Stimulated activated naive B cell treated with anti-CD40 and anti-IgM and Interleukin-4, amounts not matched to agents 10 μg/mL and 1 μg/mL and 100 μg/mL, for 72 hours (primary cell): ENCODE measurements around the gene ADAMTS12.
A peak's percentile ranks its signal among the peaks of the same experiment; 100 is the strongest.

ENCODE experiments used
- ATAC-seq, 2 donors: fragments of 150-1000 bp; cut with Tn5 transposase; replicated peaks; 2 replicates each; pipeline ENCODE4 v1.10.0; 2021; ENCODE audit warnings: moderate library complexity in 1 of 2
- DNase-seq: peaks from one replicate; pipeline ENCODE4 v3.0.0; 2021
- H3K27ac Mint-ChIP-seq: one replicate; pipeline ENCODE4 v1.8.0; 2022; ENCODE audit warnings: mild to moderate bottlenecking, mixed read lengths
- H3K27me3 Mint-ChIP-seq, 2 donors: one replicate each; pipeline ENCODE4 v1.8.0; 2022; ENCODE audit warnings: mixed read lengths in 2 of 2
- H3K36me3 Mint-ChIP-seq, 2 donors: one replicate each; pipeline ENCODE4 v1.8.0; 2022; ENCODE audit warnings: mixed read lengths in 2 of 2, mild to moderate bottlenecking in 1 of 2
- H3K4me1 Mint-ChIP-seq, 2 donors: one replicate each; pipeline ENCODE4 v1.8.0; 2022; ENCODE audit warnings: mixed read lengths in 2 of 2, mild to moderate bottlenecking in 1 of 2
- H3K4me3 Mint-ChIP-seq, 2 donors: one replicate each; pipeline ENCODE4 v1.8.0; 2022; ENCODE audit warnings: mild to moderate bottlenecking in 2 of 2, mixed read lengths in 2 of 2, moderate library complexity in 1 of 2
- H3K9me3 Mint-ChIP-seq, 2 donors: one replicate each; pipeline ENCODE4 v1.8.0; 2022; ENCODE audit warnings: mixed read lengths in 2 of 2, mild to moderate bottlenecking in 1 of 2

The ADAMTS12 gene

GRCh38 chr5:33850100-33850594, 41.6 kb downstream of the ADAMTS12 start:
- Mint-ChIP-seq H3K27ac (no peak overlapping the region), H3K36me3 (no peaks in the 10 kb centered on the region), H3K4me1 (peaks cover 6 to 7% of the 10 kb centered on the region in 2 donors), H3K4me3 (no peak overlapping the region), H3K9me3 (no peaks in the 10 kb centered on the region), H3K27me3 (no peaks in the 10 kb centered on the region)
- DNase-seq (peak; percentile 13), ATAC-seq (peak; percentile 70 to 92)

- DNase-seq (no peak), ATAC-seq (peak; percentile 22 to 41)
- H3K27me3 Mint-ChIP-seq, result no peaks in the 10 kb centered on the region
- peaks cover 5 to 7% of the 10 kb centered on the region in 2 donors for H3K9me3 Mint-ChIP-seq
- H3K4me1 Mint-ChIP-seq, result peaks cover 6 to 7% of the 10 kb centered on the region in 2 donors
- H3K36me3 Mint-ChIP-seq, result peaks cover 0 to 3% of the 10 kb centered on the region in 2 donors
- no peak overlapping the region for H3K4me3 Mint-ChIP-seq
- no peak overlapping the region for H3K27ac Mint-ChIP-seq
Measured at GRCh38 chr5:33848554-33848953, 43.2 kb downstream of the ADAMTS12 start.

GRCh38 chr5:33846851-33847250, 44.9 kb downstream of the ADAMTS12 start:
- Mint-ChIP-seq H3K4me3 (no peak overlapping the region), H3K36me3 (peaks cover 0 to 3% of the 10 kb centered on the region in 2 donors), H3K9me3 (peaks cover 9 to 12% of the 10 kb centered on the region in 2 donors), H3K27ac (no peak overlapping the region), H3K4me1 (peaks cover 6 to 7% of the 10 kb centered on the region in 2 donors), H3K27me3 (no peaks in the 10 kb centered on the region)
- ATAC-seq (no peak), DNase-seq (no peak)

GRCh38 chr5:33843579-33843978, 48.2 kb downstream of the ADAMTS12 start:
- DNase-seq, result no peak
- no peak for ATAC-seq
- peaks cover 0 to 2% of the 10 kb centered on the region in 2 donors for H3K4me1 Mint-ChIP-seq

GRCh38 chr5:33842456-33842855, 49.3 kb downstream of the ADAMTS12 start:
- H3K4me1 Mint-ChIP-seq, result no peaks in the 10 kb centered on the region
- peaks cover 0 to 3% of the 10 kb centered on the region in 2 donors for H3K36me3 Mint-ChIP-seq
- H3K27me3 Mint-ChIP-seq, result no peaks in the 10 kb centered on the region
- H3K27ac Mint-ChIP-seq, result no peak overlapping the region
- ATAC-seq (no peak), DNase-seq (no peak)
- H3K4me3 Mint-ChIP-seq, result no peak overlapping the region
- peaks cover 10 to 12% of the 10 kb centered on the region in 2 donors for H3K9me3 Mint-ChIP-seq

More at GRCh38 chr5:33843579-33843978, 48.2 kb downstream of the ADAMTS12 start:
- peaks cover 0 to 3% of the 10 kb centered on the region in 2 donors for H3K36me3 Mint-ChIP-seq
- no peak overlapping the region for H3K4me3 Mint-ChIP-seq
- no peak overlapping the region for H3K27ac Mint-ChIP-seq
- H3K27me3 Mint-ChIP-seq, result no peaks in the 10 kb centered on the region
- H3K9me3 Mint-ChIP-seq, result peaks cover 10 to 12% of the 10 kb centered on the region in 2 donors

- ATAC-seq (no peak), DNase-seq (no peak)
- peaks cover 0 to 3% of the 10 kb centered on the region in 2 donors for H3K36me3 Mint-ChIP-seq
- H3K4me1 Mint-ChIP-seq, result no peaks in the 10 kb centered on the region
- no peak overlapping the region for H3K27ac Mint-ChIP-seq
- no peak overlapping the region for H3K4me3 Mint-ChIP-seq
- no peaks in the 10 kb centered on the region for H3K27me3 Mint-ChIP-seq
- H3K9me3 Mint-ChIP-seq, result peaks cover 10 to 12% of the 10 kb centered on the region in 2 donors
Measured at GRCh38 chr5:33841891-33842290, 49.9 kb downstream of the ADAMTS12 start.

GRCh38 chr5:33840927-33841547, 50.8 kb downstream of the ADAMTS12 start:
- H3K27ac Mint-ChIP-seq, result no peak overlapping the region

GRCh38 chr5:33837301-33837700, 54.5 kb downstream of the ADAMTS12 start:
- H3K4me3 Mint-ChIP-seq, result no peak overlapping the region
- ATAC-seq, result no peak
- peaks cover 0 to 2% of the 10 kb centered on the region in 2 donors for H3K9me3 Mint-ChIP-seq
- no peak overlapping the region for H3K27ac Mint-ChIP-seq
- no peak for DNase-seq
- H3K27me3 Mint-ChIP-seq, result no peaks in the 10 kb centered on the region
- no peaks in the 10 kb centered on the region for H3K36me3 Mint-ChIP-seq
- H3K4me1 Mint-ChIP-seq, result no peaks in the 10 kb centered on the region

More at GRCh38 chr5:33840927-33841547, 50.8 kb downstream of the ADAMTS12 start:
- Mint-ChIP-seq H3K9me3 (peaks cover 10 to 12% of the 10 kb centered on the region in 2 donors), H3K36me3 (peaks cover 0 to 3% of the 10 kb centered on the region in 2 donors), H3K4me3 (no peak overlapping the region), H3K27me3 (no peaks in the 10 kb centered on the region), H3K4me1 (no peaks in the 10 kb centered on the region)
- DNase-seq (no peak), ATAC-seq (peak in 1 of 2 donors; percentile 19)

- no peak overlapping the region for H3K27ac Mint-ChIP-seq
- no peak overlapping the region for H3K4me3 Mint-ChIP-seq
- no peak for DNase-seq
- ATAC-seq, result no peak
- no peaks in the 10 kb centered on the region for H3K4me1 Mint-ChIP-seq
- no peaks in the 10 kb centered on the region for H3K36me3 Mint-ChIP-seq
- H3K27me3 Mint-ChIP-seq, result no peaks in the 10 kb centered on the region
- H3K9me3 Mint-ChIP-seq, result no peaks in the 10 kb centered on the region
Measured at GRCh38 chr5:33834334-33834733, 57.5 kb downstream of the ADAMTS12 start.

GRCh38 chr5:33833237-33833575, 58.6 kb downstream of the ADAMTS12 start:
- Mint-ChIP-seq H3K4me1 (no peaks in the 10 kb centered on the region), H3K9me3 (no peaks in the 10 kb centered on the region), H3K36me3 (no peaks in the 10 kb centered on the region), H3K27ac (no peak overlapping the region), H3K4me3 (no peak overlapping the region), H3K27me3 (no peaks in the 10 kb centered on the region)
- ATAC-seq, result no peak
- DNase-seq, result no peak

GRCh38 chr5:33832404-33833236, 59.2 kb downstream of the ADAMTS12 start:
- DNase-seq (no peak), ATAC-seq (no peak)
- Mint-ChIP-seq H3K9me3 (no peaks in the 10 kb centered on the region), H3K36me3 (no peaks in the 10 kb centered on the region), H3K27me3 (no peaks in the 10 kb centered on the region), H3K4me1 (no peaks in the 10 kb centered on the region), H3K4me3 (no peak overlapping the region), H3K27ac (no peak overlapping the region)

- Mint-ChIP-seq H3K4me3 (no peak overlapping the region), H3K4me1 (no peaks in the 10 kb centered on the region)
Measured at GRCh38 chr5:33831041-33831440, 60.7 kb downstream of the ADAMTS12 start.

GRCh38 chr5:33829430-33829829, 62.4 kb downstream of the ADAMTS12 start:
- Mint-ChIP-seq H3K36me3 (no peaks in the 10 kb centered on the region), H3K4me3 (no peak overlapping the region), H3K4me1 (no peaks in the 10 kb centered on the region), H3K9me3 (no peaks in the 10 kb centered on the region), H3K27ac (no peak overlapping the region), H3K27me3 (no peaks in the 10 kb centered on the region)
- ATAC-seq (no peak), DNase-seq (no peak)

More at GRCh38 chr5:33831041-33831440, 60.7 kb downstream of the ADAMTS12 start:
- DNase-seq (no peak), ATAC-seq (no peak)
- no peak overlapping the region for H3K27ac Mint-ChIP-seq
- H3K27me3 Mint-ChIP-seq, result no peaks in the 10 kb centered on the region
- H3K9me3 Mint-ChIP-seq, result no peaks in the 10 kb centered on the region
- no peaks in the 10 kb centered on the region for H3K36me3 Mint-ChIP-seq

- no peaks in the 10 kb centered on the region for H3K4me1 Mint-ChIP-seq
- H3K27ac Mint-ChIP-seq, result no peak overlapping the region
- H3K36me3 Mint-ChIP-seq, result no peaks in the 10 kb centered on the region
- H3K9me3 Mint-ChIP-seq, result no peaks in the 10 kb centered on the region
- ATAC-seq, result no peak
- no peaks in the 10 kb centered on the region for H3K27me3 Mint-ChIP-seq
- no peak overlapping the region for H3K4me3 Mint-ChIP-seq
- no peak for DNase-seq
Measured at GRCh38 chr5:33828626-33829308, 63.0 kb downstream of the ADAMTS12 start.
